ENCODE data around the gene MCM5.

The MCM5 gene

DNA sequence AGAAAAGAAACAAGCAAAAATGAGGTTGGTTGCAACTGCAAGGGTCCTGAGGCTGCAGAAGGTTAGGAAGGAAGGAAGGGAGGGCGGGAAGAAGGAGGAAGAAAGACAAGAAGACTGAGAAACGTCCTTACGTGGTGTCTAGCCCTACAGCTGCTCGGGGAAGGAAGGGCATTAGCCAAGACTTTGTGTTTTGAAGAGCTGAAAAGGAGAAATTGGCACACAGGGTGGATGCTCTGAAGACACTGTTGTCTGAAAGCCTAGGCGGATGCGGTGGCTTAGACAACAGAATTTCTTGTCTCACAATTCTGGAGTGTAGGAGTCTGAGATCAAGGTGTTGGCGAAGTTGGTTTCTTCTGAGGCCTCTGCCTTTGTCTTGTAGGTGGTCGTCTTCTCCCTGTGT, 60.7 kb downstream of the MCM5 start:
- no peak for DNase-seq (ENCODE audit: low read depth, low spot score)
- Histone ChIP-seq H3K36me3 (ENCODE audit: insufficient read depth, insufficient read length, low read length) (no peaks in the 10 kb centered on the region), H3K9ac (ENCODE audit: insufficient read length, low read depth) (no peak overlapping the region), H3K9me3 (ENCODE audit: insufficient read depth, low read length) (no peaks in the 10 kb centered on the region), H3K4me3 (ENCODE audit: insufficient read length, low read depth) (no peak overlapping the region), H3K27me3 (ENCODE audit: insufficient read depth, insufficient read length) (no peaks in the 10 kb centered on the region), H3K4me1 (ENCODE audit: insufficient read depth, insufficient read length) (peaks cover 9% of the 10 kb centered on the region)
- no peak for TF ChIP-seq YY1 (IDR thresholded peaks at IDR 0.05; ENCODE audit: insufficient read depth, insufficient read length)
- no peak for TF ChIP-seq ZNF274 (IDR thresholded peaks at IDR 0.05; ENCODE audit: low read depth, low read length)
- no peak for TF ChIP-seq SUZ12 (IDR thresholded peaks at IDR 0.05; ENCODE audit: extremely low read depth, insufficient read depth, insufficient read length)

DNA sequence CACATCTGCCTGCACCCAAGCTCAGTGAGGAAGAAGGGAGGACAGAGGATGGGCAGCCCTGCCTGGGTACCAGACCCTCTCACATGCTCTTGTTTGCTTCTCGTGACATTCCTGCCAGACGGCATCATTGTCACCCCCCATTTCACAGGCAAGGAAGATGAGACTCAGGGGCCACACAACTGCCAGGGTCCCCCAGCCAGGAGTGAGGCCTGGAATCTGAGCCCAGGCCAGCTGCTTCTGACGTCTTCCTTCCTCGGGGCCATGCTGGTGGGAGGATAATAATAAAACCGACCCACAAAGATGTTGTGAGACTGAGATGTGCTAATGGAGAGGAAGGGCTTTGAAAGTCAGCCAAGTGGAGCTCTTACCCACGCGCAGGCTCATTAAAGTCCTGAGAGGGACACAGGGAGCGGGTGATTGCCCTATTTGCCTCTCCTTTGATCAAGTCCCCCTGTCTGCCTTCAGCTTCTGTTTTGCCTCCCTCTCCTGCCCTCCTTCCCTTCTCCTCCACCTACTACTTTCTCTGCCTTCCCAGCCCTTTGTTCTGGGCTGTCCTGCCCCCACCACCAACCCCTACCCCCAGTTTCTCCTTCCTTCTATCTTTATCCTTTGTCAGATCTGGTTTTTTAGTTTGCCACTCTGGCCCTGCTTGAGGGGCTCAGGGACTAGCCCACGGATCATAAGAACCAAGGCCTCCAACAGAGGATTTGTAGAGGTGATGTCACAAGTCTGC, 62.7 kb downstream of the MCM5 start:
- Histone ChIP-seq H3K4me1 (ENCODE audit: insufficient read depth, insufficient read length) (peaks cover 11% of the 10 kb centered on the region), H3K9ac (ENCODE audit: insufficient read length, low read depth) (no peak overlapping the region), H3K9me3 (ENCODE audit: insufficient read depth, low read length) (no peaks in the 10 kb centered on the region), H3K27me3 (ENCODE audit: insufficient read depth, insufficient read length) (no peaks in the 10 kb centered on the region), H3K36me3 (ENCODE audit: insufficient read depth, insufficient read length, low read length) (no peaks in the 10 kb centered on the region), H3K4me3 (ENCODE audit: insufficient read length, low read depth) (no peak overlapping the region)
- no peak for TF ChIP-seq YY1 (IDR thresholded peaks at IDR 0.05; ENCODE audit: insufficient read depth, insufficient read length)
- no peak for TF ChIP-seq ZNF274 (IDR thresholded peaks at IDR 0.05; ENCODE audit: low read depth, low read length)
- no peak for TF ChIP-seq SUZ12 (IDR thresholded peaks at IDR 0.05; ENCODE audit: extremely low read depth, insufficient read depth, insufficient read length)
- no peak for DNase-seq (ENCODE audit: low read depth, low spot score)

DNA sequence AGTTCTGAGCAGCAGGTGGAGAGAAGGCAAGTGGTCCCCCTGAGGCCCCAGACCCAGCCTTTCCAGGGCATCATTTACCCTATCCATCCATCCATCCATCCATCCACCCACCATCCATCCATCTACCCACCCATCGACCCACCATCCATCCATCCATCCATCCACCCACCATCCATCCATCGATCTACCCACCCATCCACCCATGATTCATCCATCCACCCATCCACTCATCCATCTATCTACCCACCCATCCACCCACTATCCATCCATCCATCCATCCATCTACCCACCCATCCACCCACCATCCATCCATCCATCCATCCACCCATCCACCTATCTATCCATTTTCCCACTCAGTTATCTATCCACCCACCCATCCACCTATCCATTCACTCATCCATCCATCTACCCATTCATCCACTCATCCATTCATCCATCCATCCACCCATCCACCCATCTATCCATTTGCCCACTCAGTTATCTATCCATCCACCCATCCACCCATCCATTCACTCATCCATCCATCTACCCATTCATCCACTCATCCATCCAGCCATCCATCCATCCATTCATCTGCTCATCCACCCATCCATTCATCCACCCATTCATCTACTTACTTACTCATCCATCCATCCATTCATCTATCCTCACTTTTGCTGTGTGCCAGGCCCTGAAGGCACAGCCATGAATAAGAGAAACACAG, 63.4 kb downstream of the MCM5 start:
- no peak overlapping the region for H3K4me3 ChIP-seq (ENCODE audit: insufficient read length, low read depth)
- H3K9ac ChIP-seq (ENCODE audit: insufficient read length, low read depth): no peak overlapping the region
- H3K9me3 ChIP-seq (ENCODE audit: insufficient read depth, low read length): no peaks in the 10 kb centered on the region
- peaks cover 12% of the 10 kb centered on the region for H3K4me1 ChIP-seq (ENCODE audit: insufficient read depth, insufficient read length)
- TF ChIP-seq SUZ12 (IDR thresholded peaks at IDR 0.05; ENCODE audit: extremely low read depth, insufficient read depth, insufficient read length): no peak
- TF ChIP-seq ZNF274 (IDR thresholded peaks at IDR 0.05; ENCODE audit: low read depth, low read length): no peak
- no peak for TF ChIP-seq YY1 (IDR thresholded peaks at IDR 0.05; ENCODE audit: insufficient read depth, insufficient read length)
- no peak for DNase-seq (ENCODE audit: low read depth, low spot score)
- H3K36me3 ChIP-seq (ENCODE audit: insufficient read depth, insufficient read length, low read length): no peaks in the 10 kb centered on the region
- H3K27me3 ChIP-seq (ENCODE audit: insufficient read depth, insufficient read length): no peaks in the 10 kb centered on the region

DNA sequence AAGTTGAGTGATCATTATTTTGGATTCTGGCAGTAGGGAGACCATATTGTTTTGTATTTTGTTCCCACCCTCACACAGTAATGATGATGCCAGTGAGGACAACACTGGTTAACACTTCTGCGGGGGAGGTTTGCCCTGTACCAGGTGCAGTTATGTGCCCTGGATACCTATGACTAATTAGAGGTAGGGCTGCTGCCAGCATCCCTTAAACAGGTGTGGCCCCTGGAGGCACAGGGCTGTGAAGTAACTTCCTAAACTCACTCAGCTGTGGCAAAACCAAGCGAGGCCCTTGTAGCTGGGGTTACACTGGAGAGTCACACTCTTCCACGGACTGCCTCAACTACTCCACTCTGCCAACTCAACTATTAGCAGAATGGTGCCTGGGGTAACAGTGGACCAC, 64.5 kb downstream of the MCM5 start:
- no peak for DNase-seq (ENCODE audit: low read depth, low spot score)
- H3K4me1 ChIP-seq (ENCODE audit: insufficient read depth, insufficient read length): peaks cover 7% of the 10 kb centered on the region
- H3K36me3 ChIP-seq (ENCODE audit: insufficient read depth, insufficient read length, low read length): no peaks in the 10 kb centered on the region
- no peak overlapping the region for H3K9ac ChIP-seq (ENCODE audit: insufficient read length, low read depth)
- no peaks in the 10 kb centered on the region for H3K27me3 ChIP-seq (ENCODE audit: insufficient read depth, insufficient read length)
- TF ChIP-seq ZNF274 (IDR thresholded peaks at IDR 0.05; ENCODE audit: low read depth, low read length) (no peak), SUZ12 (IDR thresholded peaks at IDR 0.05; ENCODE audit: extremely low read depth, insufficient read depth, insufficient read length) (no peak), YY1 (IDR thresholded peaks at IDR 0.05; ENCODE audit: insufficient read depth, insufficient read length) (no peak)
- no peak overlapping the region for H3K4me3 ChIP-seq (ENCODE audit: insufficient read length, low read depth)
- H3K9me3 ChIP-seq (ENCODE audit: insufficient read depth, low read length): no peaks in the 10 kb centered on the region

DNA sequence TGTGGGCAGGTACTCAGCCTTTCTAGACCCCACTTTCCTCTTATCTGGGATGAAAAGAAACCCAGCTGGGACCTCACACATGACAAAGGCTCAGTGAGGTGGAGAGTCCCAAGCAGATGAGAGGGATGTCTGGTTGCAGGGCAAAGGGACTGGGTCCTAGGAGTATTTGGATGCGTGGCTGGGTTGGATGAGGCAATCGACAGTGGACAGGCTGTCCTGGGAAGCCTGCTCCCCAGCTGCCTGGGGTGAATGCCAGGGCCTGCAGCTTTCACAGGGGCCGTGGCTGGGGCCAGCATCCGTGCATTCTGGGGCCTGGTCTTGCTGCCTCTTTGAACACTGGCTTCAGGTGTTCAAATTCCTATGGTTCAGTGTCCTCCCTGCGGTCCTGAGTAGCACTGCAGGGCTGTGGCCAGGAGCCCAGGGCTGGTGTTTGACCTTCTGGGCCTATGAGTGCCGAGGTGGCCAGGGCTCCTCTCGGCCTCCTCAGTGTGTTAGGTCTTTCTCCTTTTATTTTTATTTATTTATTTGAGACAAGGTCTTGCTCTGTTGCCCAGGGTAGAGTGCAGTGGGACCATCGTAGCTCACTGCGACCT, 65.3 kb downstream of the MCM5 start:
- no peaks in the 10 kb centered on the region for H3K9me3 ChIP-seq (ENCODE audit: insufficient read depth, low read length)
- no peaks in the 10 kb centered on the region for H3K27me3 ChIP-seq (ENCODE audit: insufficient read depth, insufficient read length)
- peaks cover 7% of the 10 kb centered on the region for H3K4me1 ChIP-seq (ENCODE audit: insufficient read depth, insufficient read length)
- DNase-seq (ENCODE audit: low read depth, low spot score): no peak
- no peak overlapping the region for H3K9ac ChIP-seq (ENCODE audit: insufficient read length, low read depth)
- no peaks in the 10 kb centered on the region for H3K36me3 ChIP-seq (ENCODE audit: insufficient read depth, insufficient read length, low read length)
- TF ChIP-seq ZNF274 (IDR thresholded peaks at IDR 0.05; ENCODE audit: low read depth, low read length) (no peak), SUZ12 (IDR thresholded peaks at IDR 0.05; ENCODE audit: extremely low read depth, insufficient read depth, insufficient read length) (no peak)
- no peak overlapping the region for H3K4me3 ChIP-seq (ENCODE audit: insufficient read length, low read depth)

DNA sequence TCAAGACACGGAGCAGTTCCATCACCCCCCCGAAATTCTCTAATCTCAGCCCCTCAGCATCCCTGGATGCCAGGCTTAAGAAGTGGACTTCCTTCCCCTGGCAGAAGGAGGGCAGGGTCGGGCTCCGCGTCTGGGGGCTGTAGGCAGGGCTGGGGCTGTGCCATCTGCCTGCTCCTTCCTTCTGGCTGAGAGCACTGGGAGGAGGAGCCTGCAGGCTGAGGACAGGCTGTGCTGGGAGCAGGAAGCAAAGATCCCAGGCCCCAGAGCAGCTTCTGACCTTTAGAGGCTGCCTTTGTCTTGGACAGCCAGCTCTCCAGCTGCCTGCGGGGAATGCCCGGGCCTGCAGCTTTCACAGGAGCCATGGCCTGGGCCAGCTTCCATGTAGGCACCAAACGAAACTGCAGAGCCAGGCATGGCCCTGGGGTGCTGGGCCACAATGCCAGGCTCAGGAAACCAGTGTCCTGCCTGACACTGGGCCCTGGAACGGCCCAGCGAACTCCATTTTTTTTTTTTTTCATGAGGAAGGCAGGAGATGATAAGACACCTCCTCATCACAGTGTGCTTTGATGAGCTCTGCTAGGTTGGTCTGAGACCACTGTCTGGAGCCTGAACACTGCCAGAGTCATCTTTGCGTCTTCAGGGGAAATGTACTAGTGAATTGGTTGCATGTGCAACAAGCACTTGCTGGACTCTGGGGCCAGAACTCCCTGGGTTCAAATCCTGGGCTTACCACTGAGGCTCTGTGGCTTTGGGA, 67.9 kb downstream of the MCM5 start:
- no peak overlapping the region for H3K4me3 ChIP-seq (ENCODE audit: insufficient read length, low read depth)
- no peaks in the 10 kb centered on the region for H3K36me3 ChIP-seq (ENCODE audit: insufficient read depth, insufficient read length, low read length)
- DNase-seq (ENCODE audit: low read depth, low spot score): no peak
- H3K9ac ChIP-seq (ENCODE audit: insufficient read length, low read depth): peak overlapping the region; percentile 69
- peaks cover 21% of the 10 kb centered on the region for H3K9me3 ChIP-seq (ENCODE audit: insufficient read depth, low read length)
- no peak for TF ChIP-seq YY1 (IDR thresholded peaks at IDR 0.05; ENCODE audit: insufficient read depth, insufficient read length)
- no peak for TF ChIP-seq ZNF274 (IDR thresholded peaks at IDR 0.05; ENCODE audit: low read depth, low read length)
- no peak for TF ChIP-seq SUZ12 (IDR thresholded peaks at IDR 0.05; ENCODE audit: extremely low read depth, insufficient read depth, insufficient read length)
- no peaks in the 10 kb centered on the region for H3K27me3 ChIP-seq (ENCODE audit: insufficient read depth, insufficient read length)
- peaks cover 7% of the 10 kb centered on the region for H3K4me1 ChIP-seq (ENCODE audit: insufficient read depth, insufficient read length)
